ENCODE data around the gene ARSJ. TPM values are rescaled to one million over a fixed set of nuclear protein-coding genes. Genes with fewer than 3 reads are reported as not detected.

The ARSJ gene
- total and polyA plus RNA-seq, 5 donors from 2014 or later = not detected

DNA sequence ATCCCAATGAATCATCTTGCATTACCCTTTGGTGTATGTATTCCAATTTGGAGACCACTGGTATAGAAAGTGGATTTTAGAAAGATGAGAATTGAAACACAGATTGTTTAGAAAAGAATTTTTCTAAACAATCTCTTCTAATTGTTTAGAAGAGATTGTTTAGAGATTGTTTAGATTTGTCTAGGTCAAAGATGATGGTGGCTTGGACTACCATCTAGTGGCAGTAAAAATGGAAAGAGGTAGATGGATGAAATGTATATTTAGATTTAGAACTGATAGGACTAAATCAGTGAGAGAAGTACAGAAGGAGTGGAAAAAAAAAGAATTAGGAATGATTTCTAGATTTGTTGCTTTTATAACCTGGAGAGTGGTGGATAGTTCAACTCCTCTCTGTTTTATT is 70.6 kb downstream of the ARSJ start:
- no peaks in the 10 kb centered on the region for H3K9me3 ChIP-seq (ENCODE audit: control insufficient read depth in 2 of 2, low read length in 2 of 2)
- peaks cover 13% of the 10 kb centered on the region for H3K4me1 ChIP-seq (ENCODE audit: control insufficient read depth, insufficient read depth, low read length, poor library complexity, severe bottlenecking)
- Mint-ChIP-seq H3K36me3 (no peaks in the 10 kb centered on the region), H3K27me3 (peaks cover 6% of the 10 kb centered on the region), H3K4me3 (no peak overlapping the region), H3K9me3 (peaks cover 0 to 2% (median 0%) of the 10 kb centered on the region in 7 donors), H3K27ac (no peak overlapping the region), H3K4me1 (peaks cover 16 to 38% (median 18%) of the 10 kb centered on the region in 4 donors)
- no peaks in the 10 kb centered on the region for H3K36me3 ChIP-seq (ENCODE audit: control insufficient read depth, insufficient read depth, low read length)
- ATAC-seq (ENCODE audit: low read depth in 2 of 2) (no peak), DNase-seq (peak in 1 of 3 donors; percentile 29)
- no peak overlapping the region for H3K4me3 ChIP-seq (ENCODE audit: low read depth, low read length)
- H3K27me3 ChIP-seq (ENCODE audit: control insufficient read depth, insufficient read depth, low read length) = no peaks in the 10 kb centered on the region
- H3K27ac ChIP-seq (ENCODE audit: insufficient read depth, low read length, poor library complexity, severe bottlenecking) = no peak overlapping the region

DNA sequence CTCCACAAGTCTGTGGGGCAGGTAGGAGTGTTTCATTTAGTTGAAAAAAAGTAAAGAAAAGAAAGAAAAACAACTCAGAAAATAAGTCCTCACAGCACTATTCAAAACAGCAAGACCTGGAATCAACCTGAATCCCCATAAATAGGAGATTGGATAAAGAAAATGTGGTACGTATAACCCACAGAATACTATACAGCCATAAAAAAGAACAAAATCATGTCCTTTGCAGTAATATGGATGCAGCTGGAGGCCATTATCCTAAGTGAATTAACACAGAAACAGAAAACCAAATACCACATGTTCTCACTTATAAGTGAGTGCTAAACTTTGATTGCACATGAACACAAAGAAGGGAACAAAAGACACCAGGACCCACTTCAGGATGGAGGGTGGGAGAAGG is 71.9 kb downstream of the ARSJ start:
- H3K4me1 Mint-ChIP-seq = peaks cover 28 to 50% (median 30%) of the 10 kb centered on the region in 4 donors
- DNase-seq (no peak), ATAC-seq (ENCODE audit: low read depth in 2 of 2) (no peak)
- H3K4me3 Mint-ChIP-seq = no peak overlapping the region
- no peaks in the 10 kb centered on the region for H3K36me3 Mint-ChIP-seq
- peaks cover 0 to 2% (median 0%) of the 10 kb centered on the region in 7 donors for H3K9me3 Mint-ChIP-seq
- peak overlapping the region in 1 of 3 donors; percentile 16 for H3K27ac Mint-ChIP-seq
- H3K4me3 ChIP-seq (ENCODE audit: low read depth, low read length) = no peak overlapping the region
- no peaks in the 10 kb centered on the region for H3K36me3 ChIP-seq (ENCODE audit: control insufficient read depth, insufficient read depth, low read length)
- H3K4me1 ChIP-seq (ENCODE audit: control insufficient read depth, insufficient read depth, low read length, poor library complexity, severe bottlenecking) = peaks cover 26% of the 10 kb centered on the region
- H3K9me3 ChIP-seq (ENCODE audit: control insufficient read depth in 2 of 2, low read length in 2 of 2) = no peaks in the 10 kb centered on the region
- H3K27me3 ChIP-seq (ENCODE audit: control insufficient read depth, insufficient read depth, low read length) = no peaks in the 10 kb centered on the region
- peaks cover 6% of the 10 kb centered on the region for H3K27me3 Mint-ChIP-seq
- no peak overlapping the region for H3K27ac ChIP-seq (ENCODE audit: insufficient read depth, low read length, poor library complexity, severe bottlenecking)

DNA sequence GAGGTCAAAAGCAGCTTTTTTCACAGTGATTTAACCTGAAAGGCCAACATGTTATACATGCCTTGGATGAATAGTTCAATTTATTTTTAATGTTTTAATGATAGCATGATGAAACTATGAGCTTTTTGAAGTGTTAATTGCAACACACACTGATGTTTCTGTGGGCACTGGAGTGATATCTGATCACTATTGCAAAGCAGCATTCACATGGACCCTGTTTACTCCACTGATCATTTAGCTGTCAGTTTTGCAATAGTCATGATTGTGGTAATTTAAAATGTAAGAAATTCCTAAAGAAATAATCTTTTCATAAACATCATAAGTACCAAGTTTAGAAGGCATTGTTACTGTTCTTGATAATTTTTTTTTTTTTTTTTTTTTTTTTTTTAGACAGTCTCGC is 74.1 kb downstream of the ARSJ start:
- Histone ChIP-seq H3K9me3 (ENCODE audit: control insufficient read depth in 2 of 2, low read length in 2 of 2) (no peaks in the 10 kb centered on the region), H3K4me3 (ENCODE audit: low read depth, low read length) (no peak overlapping the region), H3K4me1 (ENCODE audit: control insufficient read depth, insufficient read depth, low read length, poor library complexity, severe bottlenecking) (peaks cover 41% of the 10 kb centered on the region), H3K27ac (ENCODE audit: insufficient read depth, low read length, poor library complexity, severe bottlenecking) (no peak overlapping the region), H3K27me3 (ENCODE audit: control insufficient read depth, insufficient read depth, low read length) (no peaks in the 10 kb centered on the region), H3K36me3 (ENCODE audit: control insufficient read depth, insufficient read depth, low read length) (no peaks in the 10 kb centered on the region)
- ATAC-seq (ENCODE audit: low read depth in 2 of 2) (no peak), DNase-seq (no peak)
- peaks cover 0 to 2% (median 0%) of the 10 kb centered on the region in 7 donors for H3K9me3 Mint-ChIP-seq
- H3K27me3 Mint-ChIP-seq = peaks cover 6% of the 10 kb centered on the region
- H3K4me1 Mint-ChIP-seq = peaks cover 27 to 58% (median 40%) of the 10 kb centered on the region in 4 donors
- H3K4me3 Mint-ChIP-seq = peak overlapping the region in 1 of 4 donors; percentile 54
- no peaks in the 10 kb centered on the region for H3K36me3 Mint-ChIP-seq
- H3K27ac Mint-ChIP-seq = peak overlapping the region in 2 of 3 donors; percentile 77 to 97

DNA sequence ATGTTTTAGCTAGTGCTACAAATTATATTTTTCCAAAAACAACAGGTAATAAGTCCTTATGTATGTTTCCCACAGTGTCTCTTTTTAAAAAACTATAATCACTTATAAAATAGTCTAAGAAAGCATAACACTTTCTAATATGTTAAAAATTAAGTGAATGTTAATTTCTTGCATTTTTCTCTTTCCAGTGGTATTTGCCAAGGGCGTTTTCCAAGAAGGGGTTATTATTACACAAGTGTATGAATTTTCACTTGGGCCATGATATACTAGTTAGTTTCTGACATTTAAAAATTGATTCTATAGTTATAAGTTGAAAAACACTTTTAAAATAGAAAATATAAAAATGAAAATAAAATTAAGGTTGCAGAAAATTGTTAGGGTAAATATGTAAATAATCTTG is 74.6 kb downstream of the ARSJ start:
- peaks cover 0 to 2% (median 0%) of the 10 kb centered on the region in 7 donors for H3K9me3 Mint-ChIP-seq
- ATAC-seq (ENCODE audit: low read depth in 2 of 2) (no peak), DNase-seq (no peak)
- no peak overlapping the region for H3K4me3 ChIP-seq (ENCODE audit: low read depth, low read length)
- no peaks in the 10 kb centered on the region for H3K36me3 ChIP-seq (ENCODE audit: control insufficient read depth, insufficient read depth, low read length)
- H3K36me3 Mint-ChIP-seq = no peaks in the 10 kb centered on the region
- H3K27ac Mint-ChIP-seq = peak overlapping the region in 1 of 3 donors; percentile 77
- H3K4me1 ChIP-seq (ENCODE audit: control insufficient read depth, insufficient read depth, low read length, poor library complexity, severe bottlenecking) = peaks cover 45% of the 10 kb centered on the region
- no peak overlapping the region for H3K4me3 Mint-ChIP-seq
- H3K27me3 ChIP-seq (ENCODE audit: control insufficient read depth, insufficient read depth, low read length) = no peaks in the 10 kb centered on the region
- H3K27me3 Mint-ChIP-seq = peaks cover 6% of the 10 kb centered on the region
- peaks cover 30 to 62% (median 43%) of the 10 kb centered on the region in 4 donors for H3K4me1 Mint-ChIP-seq
- peak overlapping the region; percentile 20 for H3K27ac ChIP-seq (ENCODE audit: insufficient read depth, low read length, poor library complexity, severe bottlenecking)
- no peaks in the 10 kb centered on the region for H3K9me3 ChIP-seq (ENCODE audit: control insufficient read depth in 2 of 2, low read length in 2 of 2)

DNA sequence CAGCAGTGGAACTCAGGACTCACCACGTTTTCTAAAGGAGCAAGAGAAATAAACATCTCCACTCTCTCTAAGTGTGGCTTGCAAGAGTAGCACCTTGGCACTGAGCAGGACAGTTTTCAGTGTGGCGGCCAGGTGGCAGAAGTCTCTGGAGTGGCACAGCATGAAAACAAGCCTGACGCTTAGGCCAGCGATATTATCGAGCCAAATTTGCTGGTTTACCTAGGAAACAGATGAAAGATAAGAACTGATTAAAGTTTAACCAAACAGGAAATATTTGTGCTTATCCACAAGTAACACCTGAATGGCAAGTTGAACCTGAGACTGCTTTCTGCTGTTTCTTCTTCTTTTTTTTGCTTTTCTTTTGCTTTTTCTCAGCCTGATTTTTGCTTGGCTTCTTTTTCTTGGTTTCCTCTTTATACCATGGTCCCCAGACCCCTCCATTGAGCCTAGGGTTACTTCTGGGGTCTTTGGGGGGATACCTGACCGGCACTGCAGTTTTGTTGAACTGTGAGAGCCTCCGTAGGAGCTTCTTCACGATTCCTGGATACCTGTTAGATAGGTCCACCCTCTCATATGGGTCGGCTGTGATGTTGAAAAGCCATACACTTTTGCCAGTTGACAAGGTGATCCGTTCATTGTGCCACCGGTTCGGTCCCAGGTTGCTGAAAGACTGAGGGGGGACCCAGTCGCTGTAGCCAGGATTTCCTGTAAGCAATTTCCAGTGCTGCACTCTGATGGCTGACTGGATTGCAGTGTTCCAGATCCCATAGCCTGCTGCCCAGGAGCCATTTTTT is 77.3 kb downstream of the ARSJ start:
- DNase-seq (peak; percentile 44 to 82 (median 76)), ATAC-seq (ENCODE audit: low read depth in 2 of 2) (peak; percentile 72 to 77)
- no peaks in the 10 kb centered on the region for H3K9me3 Mint-ChIP-seq
- peak overlapping the region in 3 of 4 donors; percentile 72 to 76 (median 75) for H3K4me3 Mint-ChIP-seq
- H3K27ac Mint-ChIP-seq = peak overlapping the region; percentile 95 to 97 (median 95)
- no peaks in the 10 kb centered on the region for H3K27me3 Mint-ChIP-seq
- H3K9me3 ChIP-seq (ENCODE audit: control insufficient read depth in 2 of 2, low read length in 2 of 2) = no peaks in the 10 kb centered on the region
- peak overlapping the region; percentile 66 for H3K4me3 ChIP-seq (ENCODE audit: low read depth, low read length)
- H3K4me1 ChIP-seq (ENCODE audit: control insufficient read depth, insufficient read depth, low read length, poor library complexity, severe bottlenecking) = peaks cover 62% of the 10 kb centered on the region
- H3K36me3 ChIP-seq (ENCODE audit: control insufficient read depth, insufficient read depth, low read length) = no peaks in the 10 kb centered on the region
- H3K27ac ChIP-seq (ENCODE audit: insufficient read depth, low read length, poor library complexity, severe bottlenecking) = peak overlapping the region; percentile 69
- no peaks in the 10 kb centered on the region for H3K27me3 ChIP-seq (ENCODE audit: control insufficient read depth, insufficient read depth, low read length)
- H3K4me1 Mint-ChIP-seq = peaks cover 46 to 80% (median 59%) of the 10 kb centered on the region in 4 donors
- H3K36me3 Mint-ChIP-seq = no peaks in the 10 kb centered on the region

DNA sequence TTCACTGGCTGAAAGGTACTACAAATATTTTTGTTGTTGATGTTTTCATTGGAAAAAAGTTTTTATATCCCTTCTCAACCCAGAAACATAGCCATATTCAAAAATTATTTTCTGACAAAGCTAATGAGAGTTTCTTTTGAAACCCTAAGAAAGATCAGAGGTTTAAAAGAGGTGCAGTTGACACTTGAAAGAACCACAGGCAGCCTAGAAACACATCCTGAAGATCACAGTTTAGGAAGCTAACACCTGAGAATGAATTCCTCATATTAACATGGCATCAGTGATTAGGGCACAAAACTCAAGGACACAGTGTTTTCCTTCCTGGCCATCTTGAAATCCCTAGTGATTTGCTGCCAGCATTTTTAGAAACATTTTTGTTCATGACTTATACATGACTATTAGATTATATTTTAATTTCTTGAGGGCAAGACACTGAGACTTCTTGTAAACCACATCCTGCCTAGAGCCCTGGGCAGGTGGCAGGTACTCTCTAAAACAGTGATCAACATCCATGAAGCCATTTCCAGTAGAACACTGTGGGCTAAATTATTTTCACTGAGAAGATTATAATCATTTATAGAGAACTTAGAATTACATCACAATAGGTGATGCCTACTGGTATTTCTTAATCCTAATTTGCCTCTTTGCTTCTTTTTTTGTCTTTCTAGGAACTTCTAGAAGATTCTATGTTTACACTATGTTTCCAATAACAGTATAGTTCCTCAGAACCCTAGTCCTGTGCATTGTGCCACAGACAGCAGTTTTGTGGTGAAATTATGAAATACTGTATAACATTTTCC is 80.0 kb downstream of the ARSJ start:
- no peaks in the 10 kb centered on the region for H3K9me3 Mint-ChIP-seq
- no peaks in the 10 kb centered on the region for H3K36me3 Mint-ChIP-seq
- H3K4me1 Mint-ChIP-seq = peaks cover 39 to 76% (median 59%) of the 10 kb centered on the region in 4 donors
- no peaks in the 10 kb centered on the region for H3K9me3 ChIP-seq (ENCODE audit: control insufficient read depth in 2 of 2, low read length in 2 of 2)
- H3K27me3 Mint-ChIP-seq = peaks cover 10% of the 10 kb centered on the region
- DNase-seq = peak in 2 of 3 donors; percentile 77 to 82
- H3K4me3 Mint-ChIP-seq = peak overlapping the region; percentile 48 to 75 (median 58)
- peak overlapping the region; percentile 61 for H3K4me3 ChIP-seq (ENCODE audit: low read depth, low read length)
- no peaks in the 10 kb centered on the region for H3K36me3 ChIP-seq (ENCODE audit: control insufficient read depth, insufficient read depth, low read length)
- peak overlapping the region; percentile 84 to 93 (median 85) for H3K27ac Mint-ChIP-seq
- peaks cover 49% of the 10 kb centered on the region for H3K4me1 ChIP-seq (ENCODE audit: control insufficient read depth, insufficient read depth, low read length, poor library complexity, severe bottlenecking)
- H3K27ac ChIP-seq (ENCODE audit: insufficient read depth, low read length, poor library complexity, severe bottlenecking) = peak overlapping the region; percentile 73
- ATAC-seq (ENCODE audit: low read depth in 2 of 2) = peak; percentile 89 to 91
- no peaks in the 10 kb centered on the region for H3K27me3 ChIP-seq (ENCODE audit: control insufficient read depth, insufficient read depth, low read length)

DNA sequence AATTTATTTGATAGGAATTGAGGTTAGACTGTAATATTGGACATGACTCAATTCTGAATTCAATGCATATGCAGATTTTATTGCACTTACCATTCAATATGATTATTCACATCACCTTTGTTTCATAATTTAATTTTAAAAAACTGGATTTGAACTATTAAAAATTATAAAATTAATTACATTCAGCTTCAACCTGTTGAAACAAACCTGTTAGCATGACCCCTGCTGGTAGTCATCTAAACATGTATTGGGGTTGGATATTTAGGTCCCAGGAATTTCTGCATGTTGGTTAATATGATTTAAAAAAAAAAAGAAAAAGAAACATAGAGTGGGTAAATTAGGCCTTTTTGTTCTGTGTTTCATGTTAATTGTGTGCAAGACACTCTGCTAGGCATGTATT is 85.9 kb downstream of the ARSJ start:
- Histone ChIP-seq H3K9me3 (ENCODE audit: control insufficient read depth in 2 of 2, low read length in 2 of 2) (no peaks in the 10 kb centered on the region), H3K36me3 (ENCODE audit: control insufficient read depth, insufficient read depth, low read length) (no peaks in the 10 kb centered on the region)
- H3K27ac Mint-ChIP-seq = no peak overlapping the region

More for the DNA sequence above, 85.9 kb downstream of the ARSJ start:
- Mint-ChIP-seq H3K4me3 (no peak overlapping the region), H3K36me3 (peaks cover 7% of the 10 kb centered on the region), H3K4me1 (peaks cover 8 to 33% (median 19%) of the 10 kb centered on the region in 4 donors), H3K9me3 (peaks cover 0 to 6% (median 0%) of the 10 kb centered on the region in 7 donors), H3K27me3 (peaks cover 16% of the 10 kb centered on the region)
- ATAC-seq (ENCODE audit: low read depth in 2 of 2) = no peak
- H3K27ac ChIP-seq (ENCODE audit: insufficient read depth, low read length, poor library complexity, severe bottlenecking) = no peak overlapping the region
- H3K4me3 ChIP-seq (ENCODE audit: low read depth, low read length) = no peak overlapping the region
- no peaks in the 10 kb centered on the region for H3K27me3 ChIP-seq (ENCODE audit: control insufficient read depth, insufficient read depth, low read length)
- H3K4me1 ChIP-seq (ENCODE audit: control insufficient read depth, insufficient read depth, low read length, poor library complexity, severe bottlenecking) = peaks cover 5% of the 10 kb centered on the region
- DNase-seq = peak in 1 of 3 donors; percentile 17

All from CD4-positive, CD25-positive, alpha-beta regulatory T cell (primary cell).